Neural cell (in vitro differentiated cells): ENCODE measurements around the gene MRPL11.

Experiments
- POLR2AphosphoS5 ChIP-seq: IDR thresholded peaks from 2 replicates; pipeline ENCODE4 v1.6.1; 2012
- TF ChIP-seq, protein P1 (sequence below): fragments of 450-650 bp; IDR thresholded peaks from 2 replicates; pipeline ENCODE4 v1.5.1; 2014; ENCODE audit warnings: antibody characterized with exemption, mild to moderate bottlenecking, moderate library complexity; ENCODE audit not compliant: poor library complexity, severe bottlenecking
- TF ChIP-seq, protein P2 (sequence below): IDR thresholded peaks from 2 replicates; pipeline ENCODE4 v1.6.1; 2012; ENCODE audit warnings: borderline replicate concordance

DNA sequence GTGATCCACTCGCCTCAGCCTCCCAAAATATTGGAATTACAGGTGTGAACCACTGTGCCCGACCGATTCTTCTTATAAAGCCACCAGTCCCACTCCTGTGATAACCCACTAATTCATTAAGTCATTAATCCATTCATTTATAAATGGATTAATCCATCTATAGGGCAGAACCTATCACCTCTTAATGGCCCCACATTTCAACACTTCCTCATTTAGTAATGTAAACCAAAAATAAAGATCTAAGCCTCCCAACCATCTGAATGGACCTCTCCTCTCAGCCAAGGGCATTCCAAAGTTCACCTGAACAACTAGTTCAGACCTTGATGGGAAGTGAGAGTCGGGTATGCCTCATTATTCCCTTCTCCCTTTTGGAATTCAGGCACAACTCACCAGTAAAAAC, 9.9 kb upstream of the MRPL11 start:
- TF ChIP-seq, protein P1, sequence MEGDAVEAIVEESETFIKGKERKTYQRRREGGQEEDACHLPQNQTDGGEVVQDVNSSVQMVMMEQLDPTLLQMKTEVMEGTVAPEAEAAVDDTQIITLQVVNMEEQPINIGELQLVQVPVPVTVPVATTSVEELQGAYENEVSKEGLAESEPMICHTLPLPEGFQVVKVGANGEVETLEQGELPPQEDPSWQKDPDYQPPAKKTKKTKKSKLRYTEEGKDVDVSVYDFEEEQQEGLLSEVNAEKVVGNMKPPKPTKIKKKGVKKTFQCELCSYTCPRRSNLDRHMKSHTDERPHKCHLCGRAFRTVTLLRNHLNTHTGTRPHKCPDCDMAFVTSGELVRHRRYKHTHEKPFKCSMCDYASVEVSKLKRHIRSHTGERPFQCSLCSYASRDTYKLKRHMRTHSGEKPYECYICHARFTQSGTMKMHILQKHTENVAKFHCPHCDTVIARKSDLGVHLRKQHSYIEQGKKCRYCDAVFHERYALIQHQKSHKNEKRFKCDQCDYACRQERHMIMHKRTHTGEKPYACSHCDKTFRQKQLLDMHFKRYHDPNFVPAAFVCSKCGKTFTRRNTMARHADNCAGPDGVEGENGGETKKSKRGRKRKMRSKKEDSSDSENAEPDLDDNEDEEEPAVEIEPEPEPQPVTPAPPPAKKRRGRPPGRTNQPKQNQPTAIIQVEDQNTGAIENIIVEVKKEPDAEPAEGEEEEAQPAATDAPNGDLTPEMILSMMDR: no peak
- TF ChIP-seq, protein P2, sequence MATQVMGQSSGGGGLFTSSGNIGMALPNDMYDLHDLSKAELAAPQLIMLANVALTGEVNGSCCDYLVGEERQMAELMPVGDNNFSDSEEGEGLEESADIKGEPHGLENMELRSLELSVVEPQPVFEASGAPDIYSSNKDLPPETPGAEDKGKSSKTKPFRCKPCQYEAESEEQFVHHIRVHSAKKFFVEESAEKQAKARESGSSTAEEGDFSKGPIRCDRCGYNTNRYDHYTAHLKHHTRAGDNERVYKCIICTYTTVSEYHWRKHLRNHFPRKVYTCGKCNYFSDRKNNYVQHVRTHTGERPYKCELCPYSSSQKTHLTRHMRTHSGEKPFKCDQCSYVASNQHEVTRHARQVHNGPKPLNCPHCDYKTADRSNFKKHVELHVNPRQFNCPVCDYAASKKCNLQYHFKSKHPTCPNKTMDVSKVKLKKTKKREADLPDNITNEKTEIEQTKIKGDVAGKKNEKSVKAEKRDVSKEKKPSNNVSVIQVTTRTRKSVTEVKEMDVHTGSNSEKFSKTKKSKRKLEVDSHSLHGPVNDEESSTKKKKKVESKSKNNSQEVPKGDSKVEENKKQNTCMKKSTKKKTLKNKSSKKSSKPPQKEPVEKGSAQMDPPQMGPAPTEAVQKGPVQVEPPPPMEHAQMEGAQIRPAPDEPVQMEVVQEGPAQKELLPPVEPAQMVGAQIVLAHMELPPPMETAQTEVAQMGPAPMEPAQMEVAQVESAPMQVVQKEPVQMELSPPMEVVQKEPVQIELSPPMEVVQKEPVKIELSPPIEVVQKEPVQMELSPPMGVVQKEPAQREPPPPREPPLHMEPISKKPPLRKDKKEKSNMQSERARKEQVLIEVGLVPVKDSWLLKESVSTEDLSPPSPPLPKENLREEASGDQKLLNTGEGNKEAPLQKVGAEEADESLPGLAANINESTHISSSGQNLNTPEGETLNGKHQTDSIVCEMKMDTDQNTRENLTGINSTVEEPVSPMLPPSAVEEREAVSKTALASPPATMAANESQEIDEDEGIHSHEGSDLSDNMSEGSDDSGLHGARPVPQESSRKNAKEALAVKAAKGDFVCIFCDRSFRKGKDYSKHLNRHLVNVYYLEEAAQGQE: no peak
- TF ChIP-seq POLR2AphosphoS5: no peak
